ENCODE data around the gene VPREB3. TPM values are rescaled to one million over a fixed set of nuclear protein-coding genes. Genes with fewer than 3 reads are reported as not detected.
A peak's percentile ranks its signal among the peaks of the same experiment; 100 is the strongest.

Gene VPREB3, protein sequence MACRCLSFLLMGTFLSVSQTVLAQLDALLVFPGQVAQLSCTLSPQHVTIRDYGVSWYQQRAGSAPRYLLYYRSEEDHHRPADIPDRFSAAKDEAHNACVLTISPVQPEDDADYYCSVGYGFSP
- not detected for polyA plus RNA-seq (2012; ENCODE audit: insufficient read depth, insufficient read length)

DNA sequence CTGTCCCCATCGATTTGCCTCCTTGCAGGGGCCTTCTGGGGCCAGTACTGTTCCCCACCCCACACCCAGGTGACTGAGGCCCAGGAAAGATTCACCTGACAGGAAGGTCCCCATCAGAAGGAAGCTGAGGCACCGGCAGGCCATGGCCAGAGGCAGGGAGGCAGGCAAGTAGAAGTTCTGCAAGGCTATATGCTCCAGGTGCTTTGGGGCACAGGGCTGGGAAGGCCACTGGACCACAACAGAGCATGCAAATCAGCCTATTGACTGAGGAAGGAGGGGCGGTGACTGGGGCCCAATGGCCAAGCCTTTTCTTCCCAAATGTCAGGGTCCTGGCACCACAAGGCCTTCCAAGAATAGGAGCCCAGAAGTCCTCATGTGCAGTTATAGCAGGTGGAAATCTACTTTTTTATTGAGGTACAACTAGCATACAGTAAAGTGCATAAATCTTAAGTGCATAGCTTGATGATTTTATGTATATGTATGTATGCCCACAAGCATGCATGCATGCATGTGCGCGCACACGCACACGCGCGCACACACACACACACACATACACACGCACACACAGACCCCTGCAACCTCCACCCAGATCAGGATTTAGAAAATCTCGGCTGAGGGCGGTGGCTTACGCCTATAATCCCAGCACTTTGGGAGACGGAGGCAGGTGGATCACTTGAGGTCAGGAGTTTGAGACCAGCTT is at the start of gene VPREB3:
VPREB3 (minus strand) TSS at position 206 of the 700 bp plus-strand sequence; CDS start at position 144, 62 bp downstream.
- no peak within 1 kb of the TSS for H3K4me3 ChIP-seq (ENCODE audit: low read length)
- no peak for DNase-seq (ENCODE audit: low read depth, low spot score)

- no peak for DNase-seq (ENCODE audit: low read depth, low spot score)
- no peak overlapping the region for H3K4me3 ChIP-seq (ENCODE audit: low read length)
These were observed 49.0 kb upstream of the VPREB3 start for GRCh38 chr22:23803001-23803819.

DNA sequence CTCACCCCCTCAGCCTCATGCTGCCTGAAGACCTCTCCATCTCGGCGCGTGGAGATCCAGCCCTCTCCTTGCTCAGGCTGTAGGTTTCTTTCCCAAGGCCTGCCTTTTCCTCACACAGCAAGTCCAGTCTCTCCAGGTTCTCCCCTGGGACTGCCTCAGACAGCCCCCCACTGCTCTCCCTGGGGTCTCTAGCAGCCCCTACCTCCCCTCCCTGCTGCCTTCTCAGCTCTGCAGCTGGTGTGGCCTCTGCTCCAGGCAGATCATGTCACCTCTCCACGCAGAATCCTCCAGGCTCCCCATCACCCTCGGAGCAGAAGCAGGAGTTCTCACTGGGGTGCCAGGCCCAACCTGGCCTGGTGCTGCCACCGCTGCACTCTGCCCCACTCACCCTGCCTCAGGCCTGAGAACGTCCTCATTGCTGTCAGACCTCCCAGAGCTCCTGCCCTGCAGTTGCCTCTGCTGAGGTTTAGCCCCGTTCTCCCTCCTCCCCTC is 47.7 kb upstream of the VPREB3 start:
- H3K4me3 ChIP-seq (ENCODE audit: low read length): no peak overlapping the region
- DNase-seq (ENCODE audit: low read depth, low spot score): no peak

GRCh38 chr22:23801238-23801821 is 47.1 kb upstream of the VPREB3 start:
- no peak overlapping the region for H3K4me3 ChIP-seq (ENCODE audit: low read length)
- DNase-seq (ENCODE audit: low read depth, low spot score): no peak

- no peak overlapping the region for H3K4me3 ChIP-seq (ENCODE audit: low read length)
- no peak for DNase-seq (ENCODE audit: low read depth, low spot score)
These were observed 46.3 kb upstream of the VPREB3 start for GRCh38 chr22:23800297-23801237.

DNA sequence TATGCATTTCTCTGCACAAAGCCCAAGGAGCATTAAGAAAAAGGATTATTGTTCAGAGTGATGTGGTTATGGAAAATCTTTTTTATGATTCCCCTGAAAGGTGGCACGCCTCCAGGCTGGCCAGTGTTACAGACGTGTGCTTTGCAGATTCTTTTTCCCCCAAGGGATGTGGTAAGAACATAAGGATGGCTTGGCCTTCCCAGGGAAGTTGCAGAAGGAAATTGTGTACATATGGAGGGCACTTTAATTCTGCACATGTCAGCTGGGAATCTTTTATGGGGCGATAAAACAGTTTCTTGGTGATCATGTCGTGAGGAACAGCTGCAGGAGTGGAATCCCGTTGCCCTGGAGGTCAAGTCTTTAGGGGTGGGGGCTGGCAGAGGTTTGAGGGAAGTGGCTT is 42.2 kb upstream of the VPREB3 start:
- no peak for DNase-seq (ENCODE audit: low read depth, low spot score)

GRCh38 chr22:23793326-23793725 is 39.1 kb upstream of the VPREB3 start:
- H3K4me3 ChIP-seq (ENCODE audit: low read length): no peak overlapping the region
- no peak for DNase-seq (ENCODE audit: low read depth, low spot score)

More for the DNA sequence above, 42.2 kb upstream of the VPREB3 start:
- H3K4me3 ChIP-seq (ENCODE audit: low read length): no peak overlapping the region

- no peak for DNase-seq (ENCODE audit: low read depth, low spot score)
These were observed 37.8 kb upstream of the VPREB3 start for GRCh38 chr22:23791738-23792645.

DNA sequence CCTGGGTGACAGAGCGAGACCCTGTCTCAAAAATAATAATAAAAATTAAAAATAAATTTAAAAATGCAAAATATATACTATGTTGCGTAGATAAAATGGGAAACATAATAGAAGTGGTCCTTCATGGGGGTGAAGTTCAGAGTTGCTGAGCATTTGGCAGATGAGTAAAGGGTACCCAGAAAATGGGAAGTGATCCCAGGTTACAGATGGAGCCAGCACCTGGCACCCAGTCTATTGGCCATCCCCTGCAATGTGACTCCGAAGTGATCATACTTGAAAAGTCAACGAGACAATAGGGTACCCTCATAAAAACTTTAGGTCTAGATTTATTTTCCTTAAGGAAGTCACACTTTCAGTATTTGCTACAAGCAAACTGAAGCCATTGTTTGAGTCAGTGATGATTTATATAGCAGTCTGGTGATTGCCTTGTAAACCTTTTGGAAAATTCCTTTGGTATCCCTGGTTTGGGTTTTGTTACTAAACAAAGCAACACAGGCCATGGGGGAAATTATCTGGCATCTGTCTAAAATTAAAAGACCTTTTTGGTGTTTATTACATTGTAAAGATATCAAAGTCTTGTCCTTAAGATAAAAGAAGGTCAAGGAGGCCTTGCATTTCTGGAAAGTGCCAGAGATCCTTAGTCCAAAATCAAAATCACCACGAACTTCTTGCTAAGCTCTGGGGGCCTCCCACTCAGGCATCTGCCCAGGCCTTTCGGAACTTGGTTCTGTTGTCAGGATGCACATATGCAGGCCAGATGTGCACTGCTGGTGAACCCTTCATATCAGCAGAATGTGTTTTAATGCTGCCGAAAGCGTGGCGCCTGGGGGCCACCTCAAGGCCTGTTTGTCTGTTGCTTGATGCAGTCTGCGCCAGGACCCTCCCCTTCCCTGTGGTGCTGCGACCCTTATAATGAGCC is 36.9 kb upstream of the VPREB3 start:
- H3K4me3 ChIP-seq (ENCODE audit: low read length): no peak overlapping the region
- DNase-seq (ENCODE audit: low read depth, low spot score): no peak

More at GRCh38 chr22:23791738-23792645, 37.8 kb upstream of the VPREB3 start:
- no peak overlapping the region for H3K4me3 ChIP-seq (ENCODE audit: low read length)

GRCh38 chr22:23789638-23790037 is 35.4 kb upstream of the VPREB3 start:
- no peak for DNase-seq (ENCODE audit: low read depth, low spot score)
- H3K4me3 ChIP-seq (ENCODE audit: low read length): no peak overlapping the region

GRCh38 chr22:23789121-23789520 is 34.9 kb upstream of the VPREB3 start:
- no peak overlapping the region for H3K4me3 ChIP-seq (ENCODE audit: low read length)
- no peak for DNase-seq (ENCODE audit: low read depth, low spot score)

GRCh38 chr22:23787910-23788309 is 33.7 kb upstream of the VPREB3 start:
- peak overlapping the region; percentile 72 for H3K4me3 ChIP-seq (ENCODE audit: low read length)

DNA sequence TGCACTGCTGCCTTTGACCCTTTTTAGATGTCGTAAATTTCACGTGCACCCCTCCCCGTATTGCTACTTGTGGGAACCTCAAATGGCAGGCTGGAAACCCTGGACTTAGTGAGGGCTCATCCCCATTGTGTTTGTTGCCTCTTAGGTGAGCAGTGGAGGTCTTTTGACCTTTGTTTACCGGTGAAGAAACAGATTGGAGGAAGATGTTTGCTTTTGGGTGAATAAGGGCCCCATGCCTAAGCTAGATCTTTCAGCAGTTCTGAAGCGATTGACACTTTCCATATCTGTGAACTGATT is 33.3 kb upstream of the VPREB3 start:
- DNase-seq (ENCODE audit: low read depth, low spot score): no peak
- peak overlapping the region; percentile 72 for H3K4me3 ChIP-seq (ENCODE audit: low read length)

More at GRCh38 chr22:23787910-23788309, 33.7 kb upstream of the VPREB3 start:
- no peak for DNase-seq (ENCODE audit: low read depth, low spot score)

- peak within 1 kb of the TSS; percentile 72 for H3K4me3 ChIP-seq (ENCODE audit: low read length)
- peak; percentile 82 for DNase-seq (ENCODE audit: low read depth, low spot score)
These were observed 32.8 kb upstream of the VPREB3 start, which contains the start of gene SMARCB1 for GRCh38 chr22:23786752-23787599. Gene SMARCB1 (plus strand): TSS chr22:23786966. CDS start chr22:23787170, 204 bp downstream.

GRCh38 chr22:23786261-23786710 is 32.1 kb upstream of the VPREB3 start:
- H3K4me3 ChIP-seq (ENCODE audit: low read length): peak overlapping the region; percentile 72
- DNase-seq (ENCODE audit: low read depth, low spot score): peak; percentile 95

Data from Jurkat, Clone E6-1 (cell line).